HepG2 (cell line): ENCODE results near the gene QKI. TPM values are rescaled to one million over a fixed set of nuclear protein-coding genes. Genes with fewer than 3 reads are reported as not detected.

Experiments
- ATAC-seq: fragments of 200-7000 bp; cut with Tn5 transposase; 3 replicates; pipeline ENCODE4 v1.9.1; 2020; ENCODE audit warnings: mild to moderate bottlenecking, moderate library complexity
- BruUV-seq: library from RNA; stranded (reverse); fragments of 400-500 nt; replicated peaks from 2 replicates; lab custom pipeline; 2021; lab: Mats Ljungman, UMichigan
- CTCF ChIA-PET: fragments of 300-600 bp; formaldehyde crosslinking; extraction: SDS; loops from one replicate; lab custom pipeline; 2021; ENCODE audit warnings: low total read pairs, inconsistent platforms, low intra/inter-chr PET ratio; lab: Yijun Ruan, JAX
- POLR2A ChIA-PET: fragments of 350-600 bp; sonication (Branson Sonifier 250); formaldehyde crosslinking; loops from one replicate; lab custom pipeline; 2020; ENCODE audit warnings: antibody characterized with exemption, inconsistent platforms; lab: Yijun Ruan, JAX
- DNase-seq: peaks from one replicate; pipeline ENCODE4 v3.0.0-alpha.2; 2015; ENCODE audit warnings: low spot score
- FAIRE-seq: peaks from 3 replicates; lab custom pipeline; 2011; peaks lifted over from hg19 to GRCh38; lab: Jason Lieb, UNC
- H2AFZ ChIP-seq: one replicate; pipeline ENCODE4 v1.6.1; 2011; ENCODE audit warnings: low read length, inconsistent platforms
- H3K27ac ChIP-seq: fragments of 300-600 bp; 3 replicates; pipeline ENCODE4 v1.8.0; 2011; ENCODE audit warnings: mixed run types, mild to moderate bottlenecking, mixed read lengths, low read length, inconsistent platforms; ENCODE audit not compliant: insufficient read depth; ENCODE audit errors: extremely low read length
- H3K27me3 ChIP-seq, 2 experiments: fragments of 200-600 bp in 1 of 2; 2 replicates in 1 of 2; 3 replicates in 1 of 2; pipeline versions ENCODE4 v1.6.0 to v1.8.0; 2011; ENCODE audit warnings: low read length in 2 of 2, mild to moderate bottlenecking in 2 of 2, moderate library complexity in 2 of 2, inconsistent platforms in 1 of 2; ENCODE audit not compliant: insufficient read depth in 2 of 2, control insufficient read depth in 1 of 2
- H3K36me3 ChIP-seq, 2 experiments: fragments of 200-600 bp in 1 of 2; replicated peaks in 1 of 2; 2 replicates in 1 of 2; 3 replicates in 1 of 2; pipeline versions ENCODE4 v1.5.1 to v1.8.0; 2011; ENCODE audit warnings: low read length in 2 of 2, inconsistent platforms in 1 of 2; ENCODE audit not compliant: insufficient read depth in 2 of 2, control insufficient read depth in 1 of 2
- H3K4me1 ChIP-seq: 2 replicates; pipeline ENCODE4 v1.5.1; 2012; ENCODE audit warnings: low read length, inconsistent platforms; ENCODE audit not compliant: insufficient read depth
- H3K4me2 ChIP-seq: 2 replicates; pipeline ENCODE4 v1.6.0; 2011; ENCODE audit warnings: low read depth, low read length, inconsistent platforms
- H3K4me3 ChIP-seq, 3 experiments: fragments of 200-600 bp in 1 of 3; sonication (generic), shearing (Covaris generic) in 1 of 3; replicated peaks in 1 of 3; 2 replicates each; pipeline ENCODE4 v1.5.1; 2011 to 2016; ENCODE audit warnings: low read length in 3 of 3, inconsistent platforms in 2 of 3, low read depth in 2 of 3, mild to moderate bottlenecking in 2 of 3, control low read depth in 1 of 3, mixed read lengths in 1 of 3; ENCODE audit not compliant: insufficient read depth in 1 of 3
- H3K79me2 ChIP-seq: one replicate; pipeline ENCODE4 v1.6.1; 2011; ENCODE audit warnings: low read length, inconsistent platforms; ENCODE audit not compliant: insufficient read depth
- H3K9ac ChIP-seq: 2 replicates; pipeline ENCODE4 v1.6.0; 2011; ENCODE audit warnings: mild to moderate bottlenecking, low read depth, low read length, inconsistent platforms; ENCODE audit not compliant: insufficient read depth
- H3K9me3 ChIP-seq: 2 replicates; pipeline ENCODE4 v1.5.1; 2012; ENCODE audit warnings: mild to moderate bottlenecking, low read length
- H4K20me1 ChIP-seq: 2 replicates; pipeline ENCODE4 v1.6.0; 2011; ENCODE audit warnings: inconsistent platforms, mild to moderate bottlenecking, low read length, moderate library complexity; ENCODE audit not compliant: insufficient read depth
- CEBPZ ChIP-seq: IDR thresholded peaks from 2 replicates; pipeline ENCODE4 v1.6.1; 2012; ENCODE audit warnings: low read length, improper control_type of control experiment
- CSRNP2 ChIP-seq: sonication (generic); formaldehyde crosslinking; conservative IDR thresholded peaks from 2 replicates; pipeline ENCODE4 v1.8.0; 2022; ENCODE audit warnings: low read depth, missing genetic modification reagents
- ELF1 ChIP-seq: sonication (generic); formaldehyde crosslinking; IDR thresholded peaks from 2 replicates; pipeline ENCODE4 v1.4.0; 2020; ENCODE audit warnings: missing genetic modification reagents
- MBD4 ChIP-seq: IDR thresholded peaks from 2 replicates; pipeline ENCODE4 v1.6.1; 2012; ENCODE audit warnings: low read length, inconsistent platforms, borderline replicate concordance
- PLRG1 ChIP-seq: fragments of 450-650 bp; conservative IDR thresholded peaks from 2 replicates; pipeline ENCODE4 v1.6.1; 2016
- TERF1 ChIP-seq: sonication (generic); formaldehyde crosslinking; IDR thresholded peaks from 2 replicates; pipeline ENCODE4 v1.8.0; 2022; ENCODE audit warnings: mild to moderate bottlenecking, missing genetic modification reagents, moderate library complexity
- UBTF ChIP-seq: sonication (generic); formaldehyde crosslinking; IDR thresholded peaks from 2 replicates; pipeline ENCODE4 v1.4.0; 2020; ENCODE audit warnings: mild to moderate bottlenecking, missing genetic modification reagents
- ZBED4 ChIP-seq: sonication (generic); formaldehyde crosslinking; IDR thresholded peaks from 2 replicates; pipeline ENCODE4 v1.4.0; 2020; ENCODE audit warnings: missing genetic modification reagents, borderline replicate concordance
- ZNF143 ChIP-seq: sonication (generic); formaldehyde crosslinking; IDR thresholded peaks from 2 replicates; pipeline ENCODE4 v1.4.0; 2020; ENCODE audit warnings: missing genetic modification reagents
- ZNF251 ChIP-seq: sonication (generic); formaldehyde crosslinking; IDR thresholded peaks from 2 replicates; pipeline ENCODE4 v1.9.0; 2021; ENCODE audit warnings: mild to moderate bottlenecking, missing genetic modification reagents
- ZNF530 ChIP-seq: sonication (generic); formaldehyde crosslinking; IDR thresholded peaks from 2 replicates; pipeline ENCODE4 v1.5.0; 2020; ENCODE audit warnings: low read depth, mild to moderate bottlenecking, missing genetic modification reagents
- ZNF670 ChIP-seq: sonication (generic); formaldehyde crosslinking; IDR thresholded peaks from 2 replicates; pipeline ENCODE4 v1.8.0; 2022; ENCODE audit warnings: mild to moderate bottlenecking, missing genetic modification reagents, borderline replicate concordance
- ZNF841 ChIP-seq: sonication (generic); formaldehyde crosslinking; IDR thresholded peaks from 2 replicates; pipeline ENCODE4 v1.8.1; 2023; ENCODE audit warnings: missing genetic modification reagents, borderline replicate concordance
- WGBS: methylation state at CpG from one replicate; pipeline ENCODE4 v1.1.6; 2017; ENCODE audit warnings: low lambda C conversion rate; 5-methylcytosine and 5-hydroxymethylcytosine counted together
- in situ Hi-C: cut with HindIII; loops from 2 replicates; pipeline ENCODE4 v1.10.0; 2017; ENCODE audit warnings: low pct_unique_long_range_greater_than_20kb; ENCODE audit not compliant: extremely low pct_ligation_motif_present
- intact Hi-C: fragments of 100-400 bp; cut with micrococcal nuclease; formaldehyde crosslinking; loops from one replicate; pipeline ENCODE4 v1.10.0; 2022; ENCODE audit not compliant: unreplicated experiment
- polyA plus RNA-seq, 8 experiments: library from polyadenylated mRNA; depleted of rRNA in 3 of 8; stranded (reverse) in 7 of 8; unstranded in 1 of 8; fragments of >200 nt; fragmentation: Illumina TruSeq in 4 of 8; extraction: Trizol in 4 of 8; gene quantifications; 2 replicates each; pipeline versions ENCODE4 v1.2.1 to v1.2.3, GENCODE V29; 2011 to 2016; ENCODE audit warnings: low read depth in 4 of 8, missing spikeins in 1 of 8, mixed read lengths in 1 of 8; ENCODE audit not compliant: insufficient read depth in 1 of 8
- total RNA-seq, 5 experiments: library from RNA; depleted of rRNA; stranded (reverse); fragments of >200 nt; fragmentation: Illumina TruSeq; extraction: Trizol; gene quantifications; 2 replicates each; pipeline ENCODE4 v1.2.3, GENCODE V29; 2016; ENCODE audit warnings: low read depth in 1 of 5

The QKI gene
- total and polyA plus RNA-seq, 2 of the 13 experiments (the other 11 are each of a cell fraction or from before 2014, with no cell fraction given) = 136 to 137 TPM

- no peaks in the 10 kb centered on the region for H3K9me3 ChIP-seq
- no peak overlapping the region for H3K27ac ChIP-seq
- ATAC-seq (no peak), DNase-seq (no peak), FAIRE-seq (no peak)
- intact Hi-C loops = no loop called here
- WGBS = 31% methylated on average over 3 of the region's 3 CpGs
- no peaks in the 10 kb centered on the region for H3K79me2 ChIP-seq
- no TSS peak for BruUV-seq
- ChIA-PET POLR2A (no interaction called here), CTCF (no interaction called here)
- no peaks in the 10 kb centered on the region for H3K27me3 ChIP-seq
- no peak overlapping the region for H3K9ac ChIP-seq
- H2AFZ ChIP-seq = no peak overlapping the region
- in situ Hi-C loops = no loop called here
- peaks cover 4% of the 10 kb centered on the region; the same call in 1 of the 2 replicates for H3K4me1 ChIP-seq
- H3K36me3 ChIP-seq = no peaks in the 10 kb centered on the region
- no peak overlapping the region for H3K4me3 ChIP-seq
- no peak overlapping the region for H3K4me2 ChIP-seq
- H4K20me1 ChIP-seq = no peaks in the 10 kb centered on the region
- TF ChIP-seq CSRNP2 (CRISPR knock-in tag) (no peak), TERF1 (CRISPR knock-in tag) (no peak), ELF1 (no peak), ZNF143 (CRISPR knock-in tag) (no peak), ZNF530 (CRISPR knock-in tag) (no peak), UBTF (CRISPR knock-in tag) (no peak), ZNF251 (CRISPR knock-in tag) (no peak), CEBPZ (no peak), ZNF670 (CRISPR knock-in tag) (no peak), ZNF841 (no peak), ZBED4 (no peak), PLRG1 (no peak), MBD4 (no peak)
Observed at GRCh38 chr6:163395831-163396185, 18.7 kb upstream of the QKI start.
